GM20431 (cell line): ENCODE data around the gene RAB8B.
"Not testable (repeated sequence)": the region's sequence is repeated elsewhere in the genome, so short reads cannot be mapped to it uniquely, and the experiment has no call there.

ENCODE experiments used
- in situ Hi-C: fragments of 300-500 bp; cut with MseI, MboI; formaldehyde crosslinking; loops from one replicate; pipeline ENCODE4 v1.15.0; 2020; ENCODE audit warnings: low sequenced_read_pairs; ENCODE audit not compliant: unreplicated experiment

Gene RAB8B

GRCh38 chr15:63202861-63203260 lies 13.5 kb downstream of the RAB8B start:
- in situ Hi-C loops: no loop called here

DNA sequence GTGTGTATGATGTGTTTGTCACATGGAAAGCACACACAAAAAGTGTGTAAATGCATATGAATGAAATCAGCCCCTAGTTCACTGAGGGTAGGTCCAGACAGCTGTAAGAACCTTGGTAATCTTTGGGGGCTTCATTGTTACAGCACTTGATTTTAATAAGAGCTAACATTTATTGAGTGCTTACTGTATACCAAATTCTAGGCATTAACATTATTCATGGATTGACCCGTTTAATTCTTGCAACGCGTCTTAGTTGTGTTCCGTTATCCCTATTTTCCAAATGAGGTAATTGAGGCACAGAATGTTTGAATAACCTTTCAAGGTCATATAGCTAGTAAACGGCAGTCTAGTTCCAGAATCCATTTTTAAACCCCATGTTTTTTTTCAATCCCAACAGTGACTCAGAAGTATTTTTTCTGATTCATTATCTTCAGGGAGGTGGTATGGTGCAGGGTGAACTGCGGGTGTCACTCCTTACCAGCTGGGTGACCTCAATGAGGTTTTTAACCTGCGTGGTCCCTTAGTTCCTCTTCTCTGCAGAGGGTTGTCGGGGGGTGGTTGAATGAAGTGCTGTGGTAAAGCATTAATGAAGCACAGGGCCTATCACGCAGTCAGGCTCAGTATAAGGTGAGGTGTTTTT lies 14.2 kb downstream of the RAB8B start:
- in situ Hi-C loops: no loop called here

DNA sequence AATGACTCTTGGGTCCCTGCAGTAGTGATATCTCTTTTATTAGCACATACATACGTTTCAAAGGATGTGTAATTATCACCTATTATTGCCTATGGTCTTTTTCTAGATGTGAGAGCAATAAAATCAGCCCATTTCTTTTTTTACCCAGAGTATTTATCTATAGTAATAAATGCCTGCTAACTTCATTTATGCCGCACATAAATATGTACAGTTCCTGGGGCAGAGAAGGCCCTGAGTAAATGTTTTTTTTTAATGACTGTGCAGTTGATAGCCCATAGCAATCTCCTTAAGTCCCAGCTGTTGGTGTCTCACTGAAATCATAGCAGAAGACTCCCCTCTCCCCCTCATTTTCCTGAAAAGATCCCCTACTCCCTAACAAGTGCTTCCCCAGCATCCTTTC lies 16.7 kb downstream of the RAB8B start:
- in situ Hi-C loops: no loop called here

DNA sequence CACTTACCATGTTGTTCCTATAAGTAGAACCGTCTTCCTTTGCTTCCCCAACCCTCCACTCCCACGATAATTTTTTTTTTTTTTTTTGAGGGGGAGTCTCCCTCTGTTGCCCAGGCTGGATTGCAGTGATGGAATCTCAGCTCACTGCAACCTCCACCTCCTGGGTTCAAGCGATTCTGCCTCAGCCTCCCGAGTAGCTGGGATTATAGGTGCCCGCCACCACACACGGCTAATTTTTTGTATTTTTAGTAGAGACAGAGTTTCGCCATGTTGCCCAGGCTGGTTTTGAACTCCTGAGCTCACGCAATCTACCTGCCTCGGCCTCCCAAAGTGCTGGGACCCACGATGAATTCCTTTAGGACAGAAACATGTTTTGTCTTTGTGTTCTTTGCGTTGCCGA lies 19.4 kb downstream of the RAB8B start:
- in situ Hi-C loops: not testable (repeated sequence)

- in situ Hi-C loops: no loop called here
These were observed 21.0 kb downstream of the RAB8B start for GRCh38 chr15:63210151-63211091.

DNA sequence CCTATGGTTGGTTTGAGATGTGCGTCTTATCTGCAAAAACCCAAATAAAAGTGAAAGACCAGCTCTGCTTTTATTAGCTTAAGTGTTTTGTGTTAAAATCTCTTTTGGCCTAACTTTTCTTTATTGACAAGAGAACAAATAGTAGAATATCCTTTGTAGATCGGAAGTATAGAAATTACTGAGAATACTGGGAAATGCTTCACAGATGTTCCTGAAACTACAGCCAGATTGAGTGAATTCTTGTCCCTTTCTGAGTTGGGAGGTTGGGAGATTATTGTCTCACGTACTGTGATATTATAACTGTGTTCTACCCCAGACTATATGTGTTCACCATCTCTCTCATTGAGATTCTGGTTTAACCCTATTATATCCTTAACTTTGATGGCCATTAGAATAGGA lies 21.7 kb downstream of the RAB8B start:
- in situ Hi-C loops: no loop called here

GRCh38 chr15:63211549-63211948 lies 22.1 kb downstream of the RAB8B start:
- in situ Hi-C loops: no loop called here

- in situ Hi-C loops: no loop called here
These were observed 22.9 kb downstream of the RAB8B start for GRCh38 chr15:63212050-63213004.

DNA sequence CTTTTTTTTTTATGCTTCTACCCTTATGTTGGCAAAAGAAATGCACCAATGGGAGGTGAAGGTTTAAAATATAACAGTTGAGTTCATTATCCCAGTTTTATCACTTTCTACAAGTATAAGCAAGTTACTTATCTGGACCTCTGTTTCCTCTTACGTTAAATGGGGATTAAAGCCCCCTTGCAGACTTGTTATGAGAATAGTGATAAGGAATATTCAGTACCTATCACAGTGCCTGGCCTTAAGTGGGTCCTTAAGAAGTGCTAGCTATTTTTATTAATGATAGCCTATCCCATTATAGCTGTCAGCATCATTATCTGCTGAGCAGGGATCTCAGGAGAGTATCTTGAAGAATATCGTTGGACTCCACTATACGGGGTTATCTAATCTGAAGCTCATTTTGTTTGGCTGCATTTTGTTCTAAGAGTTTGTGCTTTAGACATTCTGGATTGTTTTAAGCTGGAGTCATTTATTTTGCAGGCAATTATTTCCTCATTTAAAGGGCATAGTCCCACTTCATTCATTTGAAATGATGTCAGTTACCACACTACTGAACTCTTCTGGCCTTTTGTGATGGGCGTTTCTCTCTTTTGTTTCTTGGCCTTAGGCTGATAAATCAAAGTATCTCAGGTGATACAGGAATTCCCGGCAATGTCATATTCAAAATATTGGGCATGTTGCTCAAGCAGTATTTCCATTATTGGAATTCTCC lies 28.8 kb downstream of the RAB8B start:
- in situ Hi-C loops: no loop called here

DNA sequence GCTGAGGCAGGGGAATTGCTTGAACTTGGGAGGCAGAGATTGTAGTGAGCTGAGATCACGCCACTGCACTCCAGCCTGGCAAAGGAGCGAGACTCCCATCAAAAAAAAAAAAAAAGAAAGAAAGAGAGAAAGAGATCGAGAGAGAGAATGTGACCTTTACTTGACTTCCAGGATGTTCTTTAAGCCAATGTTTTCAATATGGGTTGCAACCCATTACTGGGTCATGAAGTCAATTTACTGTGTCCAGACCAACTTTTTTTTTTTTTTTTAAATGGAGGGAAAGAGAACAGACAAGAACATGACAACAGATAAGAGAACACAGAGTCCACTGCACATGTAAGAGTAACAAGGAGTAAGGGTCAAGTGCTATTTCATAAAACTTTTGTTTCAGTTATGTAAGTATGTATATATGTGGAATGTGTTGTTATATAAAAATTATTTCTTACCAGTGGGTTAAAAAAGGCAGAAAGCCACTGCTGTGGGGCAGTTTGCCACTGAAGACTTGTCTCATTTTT lies 29.8 kb downstream of the RAB8B start:
- in situ Hi-C loops: no loop called here

DNA sequence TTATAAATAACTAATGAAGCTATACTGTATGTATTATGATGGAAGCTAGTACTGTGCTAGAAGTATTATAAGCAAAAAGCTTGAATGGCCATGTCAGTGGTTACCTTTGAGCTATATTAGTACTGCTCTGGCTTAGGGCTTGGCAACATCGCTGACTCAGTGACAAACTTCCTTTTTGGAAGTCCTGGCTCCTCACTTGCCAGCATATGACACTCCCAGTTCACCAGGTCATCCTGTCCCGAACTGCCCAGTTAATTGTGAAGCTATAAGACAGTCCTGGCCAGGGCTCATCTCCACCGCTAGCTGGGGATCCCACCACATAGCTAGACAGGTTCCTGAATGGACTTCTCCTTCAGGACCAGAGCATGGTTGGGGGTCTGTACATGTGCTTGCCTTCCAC lies 31.9 kb downstream of the RAB8B start:
- in situ Hi-C loops: no loop called here

DNA sequence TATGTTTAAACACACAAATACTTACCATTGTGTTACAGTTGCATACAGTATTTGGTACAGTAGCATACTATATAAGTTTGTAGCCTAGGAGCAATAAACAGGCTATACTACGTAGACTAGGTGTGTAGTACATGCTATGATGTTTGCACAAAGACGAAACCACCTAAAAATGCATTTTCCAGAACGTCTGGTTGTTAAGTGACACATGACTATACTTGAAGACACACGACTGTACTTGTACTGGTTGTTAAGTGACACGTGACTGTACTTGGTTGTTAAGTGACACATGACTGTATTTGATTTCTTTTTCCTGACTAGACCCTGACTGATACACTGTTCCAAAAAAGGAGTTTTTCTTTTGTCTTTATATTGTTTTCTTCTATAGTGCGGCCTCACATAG lies 34.1 kb downstream of the RAB8B start:
- in situ Hi-C loops: no loop called here

- in situ Hi-C loops: no loop called here
These were observed 36.0 kb downstream of the RAB8B start for GRCh38 chr15:63225381-63225780.

GRCh38 chr15:63226155-63226883 lies 36.9 kb downstream of the RAB8B start:
- in situ Hi-C loops: no loop called here

DNA sequence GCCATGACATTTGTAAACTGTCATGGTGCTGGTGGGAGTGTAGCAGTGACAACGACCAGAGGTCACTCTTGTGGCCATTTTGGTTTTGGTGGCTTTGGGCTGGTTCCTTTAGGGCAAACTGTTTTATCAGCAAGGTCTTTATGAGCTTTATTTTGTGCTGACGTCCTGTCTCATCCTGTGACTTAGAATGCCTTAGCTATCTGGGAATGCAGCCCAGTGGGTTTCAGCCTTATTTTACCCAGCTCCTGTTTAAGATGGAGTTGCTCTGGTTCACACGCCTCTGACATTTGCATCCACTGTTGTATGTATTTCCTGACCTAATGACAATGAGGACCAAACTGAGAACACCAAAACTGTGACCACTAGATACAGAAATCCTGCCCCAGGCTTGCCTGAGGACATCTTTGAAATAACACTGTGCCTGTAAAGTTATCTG lies 37.6 kb downstream of the RAB8B start:
- in situ Hi-C loops: no loop called here

DNA sequence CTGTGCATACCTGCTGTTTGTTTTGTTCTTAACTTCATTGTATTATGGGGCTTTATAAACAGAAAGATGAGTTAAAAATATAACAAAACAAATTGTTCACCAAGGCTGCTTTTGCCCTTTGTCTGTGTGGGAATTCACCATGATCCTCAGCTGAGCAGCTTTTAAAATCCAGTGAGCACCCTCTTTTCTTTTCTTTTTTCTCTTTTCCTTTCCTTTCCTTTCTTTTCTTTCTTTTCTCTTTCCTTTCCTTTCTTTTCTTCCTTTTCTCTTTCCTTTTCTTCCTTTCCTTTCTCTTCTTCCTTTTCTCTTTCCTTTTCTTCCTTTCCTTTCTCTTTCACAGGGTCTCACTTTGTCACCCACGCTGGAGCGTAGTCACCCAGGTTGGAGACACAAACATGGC lies 38.3 kb downstream of the RAB8B start:
- in situ Hi-C loops: no loop called here

DNA sequence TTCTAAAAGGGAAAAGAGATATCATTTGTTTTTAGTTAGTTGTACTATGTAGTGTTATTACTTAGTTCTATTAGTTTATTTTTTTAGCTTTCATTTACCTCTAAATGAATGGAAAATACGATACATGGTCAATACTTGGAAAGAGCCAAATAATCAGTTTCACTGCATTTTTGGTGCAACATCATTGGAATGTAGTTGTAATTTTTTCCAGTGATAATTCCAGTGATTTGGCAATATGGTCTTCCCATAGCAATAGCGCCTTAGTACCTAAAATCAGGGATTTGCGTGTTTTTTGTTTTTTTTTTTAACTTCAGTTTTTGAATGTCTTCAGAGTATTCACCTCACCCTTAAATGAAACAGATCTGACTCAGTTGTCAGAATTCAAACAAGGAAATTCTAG lies 41.8 kb downstream of the RAB8B start:
- in situ Hi-C loops: no loop called here

GRCh38 chr15:63231706-63232105 lies 42.3 kb downstream of the RAB8B start:
- in situ Hi-C loops: no loop called here

DNA sequence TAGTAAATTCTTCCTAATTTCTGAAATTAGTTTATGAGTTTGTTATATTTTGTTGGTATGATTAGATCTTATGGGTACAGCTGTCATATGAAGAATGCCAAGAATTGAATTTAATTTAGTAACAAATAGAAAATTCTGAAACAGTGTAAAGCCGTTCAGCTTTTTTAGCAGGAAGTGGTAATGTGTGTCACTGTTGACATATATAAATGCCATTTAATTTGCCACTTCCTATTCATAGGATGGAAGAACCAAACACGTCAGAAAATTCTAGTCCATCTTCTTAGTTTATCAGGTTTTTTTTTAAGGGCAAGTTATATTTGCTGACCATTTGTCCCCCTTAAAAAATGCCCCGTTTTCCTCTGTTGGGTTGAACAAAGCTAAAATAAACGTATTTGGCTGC lies 43.0 kb downstream of the RAB8B start:
- in situ Hi-C loops: no loop called here
